Adrenal gland (tissue), 12 donors: ENCODE measurements around the gene KAZN. TPM values are rescaled to one million over a fixed set of nuclear protein-coding genes. Genes with fewer than 3 reads are reported as not detected.

Experiments
- DNase-seq, 7 donors: peaks; one replicate each; pipeline ENCODE4 v3.0.0-alpha.2; 2019 to 2020
- H3K27ac ChIP-seq, 5 donors: fragments of 200-600 bp; sonication (generic) in 4 of 5; 1 replicate in 3 of 5; 2 replicates in 2 of 5; pipeline versions ENCODE4 v1.5.1 to v1.8.0; 2016 to 2020; ENCODE audit warnings: mild to moderate bottlenecking in 1 of 5
- H3K27me3 ChIP-seq: fragments of 200-600 bp; 2 replicates; pipeline ENCODE4 v1.8.0; 2021
- H3K36me3 ChIP-seq, 2 donors: fragments of 200-600 bp; replicated peaks in 1 of 2; 1 replicate in 1 of 2; 2 replicates in 1 of 2; pipeline versions ENCODE4 v1.5.1 to v1.8.0; 2018 to 2022
- H3K4me1 ChIP-seq, 2 donors: fragments of 200-600 bp; replicated peaks in 1 of 2; 1 replicate in 1 of 2; 2 replicates in 1 of 2; pipeline versions ENCODE4 v1.5.1 to v1.8.0; 2018 to 2021
- H3K4me3 ChIP-seq, 4 donors: fragments of 200-600 bp; sonication (generic) in 3 of 4; one replicate each; pipeline ENCODE4 v1.5.1; 2016 to 2018
- H3K9me3 ChIP-seq, 3 donors: fragments of 200-600 bp; sonication (generic) in 1 of 3; replicated peaks in 1 of 3; 1 replicate in 2 of 3; 2 replicates in 1 of 3; pipeline versions ENCODE4 v1.5.1 to v1.8.0; 2016 to 2021
- POLR2A ChIP-seq, 2 donors: fragments of 450-650 bp; IDR thresholded peaks; one replicate each; pipeline ENCODE4 v1.6.1; 2017; ENCODE audit warnings: antibody characterized with exemption in 2 of 2, mild to moderate bottlenecking in 2 of 2, moderate library complexity in 1 of 2
- WGBS, 4 donors: extraction: QIAGEN DNeasy Blood & Tissue Kit in 2 of 4; methylation state at CpG; one replicate each; pipeline versions ENCODE4 v1.1.5 to v1.1.7; 2013 to 2017; 5-methylcytosine and 5-hydroxymethylcytosine counted together
- intact Hi-C, 2 donors: fragments of 100-400 bp; cut with DNase I; formaldehyde crosslinking; loops; one replicate each; pipeline versions ENCODE4 v1.14.1 to v1.15.0; 2022 to 2023
- polyA plus RNA-seq, 3 donors: library from polyadenylated mRNA; stranded (reverse); fragments of 200-250 nt in 2 of 3; fragments of 350-450 nt in 1 of 3; fragmentation: Illumina TruSeq in 1 of 3; extraction: RNeasy Lipid Tissue Mini Kit (QIAGEN cat#74804) in 1 of 3; gene quantifications; one replicate each; pipeline ENCODE4 v1.2.3, GENCODE V29; 2013 to 2014
- total RNA-seq, 9 donors: library from RNA; depleted of rRNA in 4 of 9; stranded (reverse); fragments of >200 nt in 4 of 9; fragments of 120-200 nt in 1 of 9; fragmentation: NEBNext Ultra II Directional in 1 of 9; extraction: Animal tissue kit (Norgen Biotek cat#: 25700) in 1 of 9; gene quantifications; one replicate each; pipeline versions ENCODE4 v1.1.0 to v1.2.4, GENCODE V29; 2013 to 2023
- TF ChIP-seq, protein P1 (sequence below), 6 experiments: fragments of 450-650 bp in 4 of 6; fragments of 200-600 bp in 2 of 6; sonication (generic) in 1 of 6; IDR thresholded peaks; 1 replicate in 5 of 6; 2 replicates in 1 of 6; pipeline versions ENCODE4 v1.5.1 to v1.8.0; 2016 to 2021; ENCODE audit warnings: antibody characterized with exemption in 6 of 6, mild to moderate bottlenecking in 2 of 6, moderate library complexity in 1 of 6
- donor health status: healthy with polysubstance abuse.
- donor health status: Bipolar disorder and iron deficiency.
- donor health status: DM: yes; HTN: yes; CAD: no.
- donor health status: DM: no; HTN: no; CAD: no.
- donor health status: DM: no; HTN: no; CAD: no.
- donor health status: DM: yes; HTN: yes; CAD: no.

KAZN gene
- total and polyA plus RNA-seq, 12 donors = 5.9 to 63.4 (median 29.5) TPM

DNA sequence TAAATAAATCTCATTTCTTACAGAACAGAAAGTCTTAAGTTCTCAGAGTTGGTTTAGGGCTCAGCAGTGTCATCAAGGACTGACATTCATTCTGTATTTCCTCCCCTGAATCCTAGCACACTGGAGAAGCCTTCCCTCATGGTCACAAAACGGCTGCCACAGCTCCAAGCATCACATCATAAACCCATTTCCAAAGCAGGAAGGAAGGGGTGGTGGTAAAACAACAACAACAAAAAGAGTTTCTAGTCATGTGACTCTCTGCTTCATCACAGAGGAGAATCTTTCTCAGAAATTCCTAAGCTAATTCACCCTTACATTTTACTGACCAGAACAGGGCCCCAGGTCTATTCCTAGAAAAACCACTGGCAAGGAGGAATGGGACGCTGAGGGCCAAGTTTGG is 210.3 kb downstream of the KAZN start:
- no peak overlapping the region for H3K4me3 ChIP-seq
- peaks cover 0 to 11% (median 0%) of the 10 kb centered on the region in 3 donors for H3K9me3 ChIP-seq
- TF ChIP-seq, protein P1, sequence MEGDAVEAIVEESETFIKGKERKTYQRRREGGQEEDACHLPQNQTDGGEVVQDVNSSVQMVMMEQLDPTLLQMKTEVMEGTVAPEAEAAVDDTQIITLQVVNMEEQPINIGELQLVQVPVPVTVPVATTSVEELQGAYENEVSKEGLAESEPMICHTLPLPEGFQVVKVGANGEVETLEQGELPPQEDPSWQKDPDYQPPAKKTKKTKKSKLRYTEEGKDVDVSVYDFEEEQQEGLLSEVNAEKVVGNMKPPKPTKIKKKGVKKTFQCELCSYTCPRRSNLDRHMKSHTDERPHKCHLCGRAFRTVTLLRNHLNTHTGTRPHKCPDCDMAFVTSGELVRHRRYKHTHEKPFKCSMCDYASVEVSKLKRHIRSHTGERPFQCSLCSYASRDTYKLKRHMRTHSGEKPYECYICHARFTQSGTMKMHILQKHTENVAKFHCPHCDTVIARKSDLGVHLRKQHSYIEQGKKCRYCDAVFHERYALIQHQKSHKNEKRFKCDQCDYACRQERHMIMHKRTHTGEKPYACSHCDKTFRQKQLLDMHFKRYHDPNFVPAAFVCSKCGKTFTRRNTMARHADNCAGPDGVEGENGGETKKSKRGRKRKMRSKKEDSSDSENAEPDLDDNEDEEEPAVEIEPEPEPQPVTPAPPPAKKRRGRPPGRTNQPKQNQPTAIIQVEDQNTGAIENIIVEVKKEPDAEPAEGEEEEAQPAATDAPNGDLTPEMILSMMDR (IDR thresholded peaks at IDR 0.05) = no peak
- TF ChIP-seq POLR2A (IDR thresholded peaks at IDR 0.05) = no peak
- no peaks in the 10 kb centered on the region for H3K4me1 ChIP-seq
- H3K36me3 ChIP-seq = no peaks in the 10 kb centered on the region
- 77 to 89% (median 83%) methylated on average over 2 of the region's 2 CpGs for WGBS, 4 donors
- intact Hi-C loops = no loop called here
- no peak overlapping the region for H3K27ac ChIP-seq
- no peak for DNase-seq
- H3K27me3 ChIP-seq = no peaks in the 10 kb centered on the region

DNA sequence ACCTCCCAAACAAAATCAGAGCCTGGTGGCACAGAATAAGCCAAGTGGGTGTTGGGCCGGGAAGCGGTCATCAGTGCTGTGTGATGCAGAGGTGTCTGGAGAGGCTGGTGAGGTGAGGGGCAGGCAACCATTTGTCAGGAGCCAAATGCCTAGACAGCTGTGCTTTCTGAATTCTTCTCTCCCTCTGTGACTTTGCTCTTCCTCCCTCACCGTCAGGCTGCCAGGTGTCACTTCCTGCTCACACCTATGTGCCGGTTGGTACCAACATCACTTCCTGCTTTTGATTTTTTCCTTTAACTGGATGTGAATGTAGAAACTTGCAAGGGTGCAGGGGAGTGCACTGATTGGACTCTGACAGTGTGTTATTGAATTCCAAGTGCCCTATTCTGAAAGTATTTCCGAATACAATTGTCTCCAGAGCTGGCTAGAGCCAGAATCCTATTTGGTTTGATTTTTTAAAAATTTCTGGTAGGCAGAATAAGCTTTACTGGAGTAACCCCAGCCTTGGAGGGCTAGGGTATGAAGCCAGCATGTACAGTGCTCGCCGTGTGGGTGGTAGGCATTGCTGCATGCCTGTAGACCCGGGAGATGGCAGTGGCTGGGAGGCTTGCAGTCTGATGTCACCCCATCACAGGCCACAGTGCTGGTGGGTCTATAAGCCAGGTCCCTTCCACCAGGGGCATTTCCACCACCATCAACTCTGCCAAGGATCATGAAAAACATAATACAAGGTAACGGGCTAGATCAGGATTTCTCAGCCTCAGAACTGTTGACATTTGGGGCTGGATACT is 210.9 kb downstream of the KAZN start:
- Histone ChIP-seq H3K36me3 (no peaks in the 10 kb centered on the region), H3K27ac (no peak overlapping the region), H3K4me1 (no peaks in the 10 kb centered on the region), H3K27me3 (no peaks in the 10 kb centered on the region), H3K9me3 (peaks cover 0 to 11% (median 0%) of the 10 kb centered on the region in 3 donors), H3K4me3 (no peak overlapping the region)
- WGBS, 4 donors = 87 to 92% (median 90%) methylated on average over 8 to 9 of the region's 9 CpGs
- no peak for DNase-seq
- no peak for TF ChIP-seq POLR2A (IDR thresholded peaks at IDR 0.05)
- TF ChIP-seq, protein P1 (IDR thresholded peaks at IDR 0.05) = no peak
- intact Hi-C loops = no loop called here

DNA sequence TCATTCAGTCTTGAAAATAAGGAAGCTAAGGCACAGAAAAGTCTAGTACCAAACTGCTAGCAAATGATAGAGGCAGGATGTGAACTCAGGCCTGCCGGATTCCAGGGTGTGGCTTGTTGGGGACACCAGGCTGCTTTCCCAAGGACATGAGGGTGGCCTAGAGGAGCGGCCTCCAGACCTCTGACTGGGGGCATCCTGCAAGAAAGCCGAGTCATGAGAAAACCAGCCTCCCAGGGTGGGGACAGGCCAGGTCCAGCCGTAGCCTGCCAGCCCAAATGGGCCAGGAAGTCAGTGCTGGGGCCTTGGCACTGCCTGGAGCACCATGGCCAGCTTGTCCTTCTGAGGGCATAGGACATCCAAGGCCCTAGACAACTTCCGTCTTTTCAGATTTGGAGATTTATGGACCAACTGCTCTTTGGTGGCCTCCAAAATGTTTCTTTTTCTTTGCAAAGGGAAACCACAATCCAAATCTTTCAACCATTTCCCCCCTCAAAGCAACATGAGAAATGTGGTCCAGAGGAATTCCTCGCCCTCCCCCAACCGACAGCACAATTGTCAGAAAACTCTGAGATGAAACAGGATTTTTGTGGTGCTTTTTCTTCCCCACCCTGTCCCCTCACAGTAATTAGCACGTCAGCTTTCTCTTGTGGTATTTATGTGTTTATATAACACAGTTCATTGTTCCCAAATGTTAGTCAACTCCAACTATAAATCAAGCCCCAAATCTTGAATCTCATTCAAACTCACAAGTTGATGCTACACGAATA is 212.3 kb downstream of the KAZN start:
- Histone ChIP-seq H3K27me3 (no peaks in the 10 kb centered on the region), H3K4me1 (peaks cover 0 to 6% of the 10 kb centered on the region in 2 donors), H3K4me3 (no peak overlapping the region), H3K9me3 (peaks cover 0 to 11% (median 0%) of the 10 kb centered on the region in 3 donors), H3K27ac (peak overlapping the region in 2 of 5 donors; percentile 23 to 60), H3K36me3 (no peaks in the 10 kb centered on the region)
- intact Hi-C loops = no loop called here
- no peak for TF ChIP-seq POLR2A (IDR thresholded peaks at IDR 0.05)
- TF ChIP-seq, protein P1 (IDR thresholded peaks at IDR 0.05) = no peak
- DNase-seq = peak in 3 of 7 donors; percentile 20 to 52 (median 28)
- WGBS, 4 donors = 47 to 67% (median 52%) methylated on average over 9 of the region's 9 CpGs

DNA sequence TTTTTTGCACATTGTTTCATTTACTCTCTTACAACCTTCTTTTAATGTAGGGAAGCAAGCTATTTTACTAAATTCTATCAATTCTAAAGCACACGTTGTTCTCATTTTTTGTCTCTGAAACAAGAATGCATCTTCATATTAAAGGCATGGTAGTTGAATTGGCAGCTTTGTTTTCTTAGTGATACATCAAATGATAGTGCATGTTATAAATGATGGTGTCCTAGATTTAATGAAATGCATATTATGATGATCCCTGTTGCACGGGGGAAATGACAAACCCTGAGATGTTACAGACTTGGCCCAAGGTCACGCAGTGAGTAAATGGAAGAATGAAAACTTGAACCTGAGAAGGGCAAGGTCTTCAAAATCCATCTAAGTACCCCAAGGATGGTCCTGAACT is 213.1 kb downstream of the KAZN start:
- no peaks in the 10 kb centered on the region for H3K27me3 ChIP-seq
- intact Hi-C loops = no loop called here
- H3K27ac ChIP-seq = peak overlapping the region in 1 of 5 donors; percentile 27
- WGBS, 4 donors = 40 to 52% (median 51%) methylated on average over 3 of the region's 3 CpGs
- H3K36me3 ChIP-seq = no peaks in the 10 kb centered on the region
- no peak for DNase-seq
- H3K4me3 ChIP-seq = no peak overlapping the region
- H3K9me3 ChIP-seq = peaks cover 0 to 7% (median 0%) of the 10 kb centered on the region in 3 donors
- H3K4me1 ChIP-seq = peaks cover 0 to 6% of the 10 kb centered on the region in 2 donors
- no peak for TF ChIP-seq POLR2A (IDR thresholded peaks at IDR 0.05)
- TF ChIP-seq, protein P1 (IDR thresholded peaks at IDR 0.05) = no peak
